Umbilical cord (tissue), 2 donors: ENCODE results near the gene CXCL9. TPM values are rescaled to one million over a fixed set of nuclear protein-coding genes. Genes with fewer than 3 reads are reported as not detected.
A peak's percentile ranks its signal among the peaks of the same experiment; 100 is the strongest.
"Not testable (repeated sequence)": the region's sequence is repeated elsewhere in the genome, so short reads cannot be mapped to it uniquely, and the experiment has no call there.

Source experiments
- DNase-seq: peaks from one replicate; pipeline ENCODE4 v3.0.0-alpha.2; 2015; ENCODE audit warnings: low spot score
- total RNA-seq: library from RNA; depleted of rRNA; stranded (reverse); fragments of >200 nt; gene quantifications from one replicate; pipeline ENCODE4 v1.2.3, GENCODE V29; 2014; ENCODE audit warnings: low replicate concordance; ENCODE audit not compliant: insufficient read depth

Gene CXCL9
- total RNA-seq, 1 donor from 2014 or later, result 1.4 TPM

- peak; percentile 15 for DNase-seq
Measured at GRCh38 chr4:76012388-76012801, 5.1 kb upstream of the CXCL9 start.

- DNase-seq, result peak; percentile 85
Measured at GRCh38 chr4:76011700-76012387, 4.5 kb upstream of the CXCL9 start.

- DNase-seq, result no peak
Measured at GRCh38 chr4:76011018-76011670, 3.8 kb upstream of the CXCL9 start.

- DNase-seq, result no peak
Measured at GRCh38 chr4:76010576-76010975, 3.3 kb upstream of the CXCL9 start.

- DNase-seq, result no peak
Measured at GRCh38 chr4:76009311-76009710, 2.0 kb upstream of the CXCL9 start.

GRCh38 chr4:76003620-76004019, 3.7 kb downstream of the CXCL9 start:
- no peak for DNase-seq

- no peak for DNase-seq
Measured at GRCh38 chr4:76003035-76003434, 4.3 kb downstream of the CXCL9 start.

GRCh38 chr4:76002176-76002575, 5.1 kb downstream of the CXCL9 start:
- DNase-seq, result no peak

GRCh38 chr4:76001700-76002099, 5.6 kb downstream of the CXCL9 start:
- no peak for DNase-seq

GRCh38 chr4:76000279-76000678, 7.0 kb downstream of the CXCL9 start:
- no peak for DNase-seq

GRCh38 chr4:75998525-75999147, 8.7 kb downstream of the CXCL9 start:
- not testable (repeated sequence) for DNase-seq

GRCh38 chr4:75997946-75998345, 9.4 kb downstream of the CXCL9 start:
- DNase-seq, result no peak

GRCh38 chr4:75997081-75997480, 10.2 kb downstream of the CXCL9 start:
- DNase-seq, result no peak

- DNase-seq, result peak; percentile 38
Measured at GRCh38 chr4:75995727-75996126, 11.6 kb downstream of the CXCL9 start.

GRCh38 chr4:75992462-75992861, 14.8 kb downstream of the CXCL9 start:
- DNase-seq, result no peak

- DNase-seq, result no peak
Measured at GRCh38 chr4:75989846-75990528, 17.3 kb downstream of the CXCL9 start.

GRCh38 chr4:75985116-75985515, 22.2 kb downstream of the CXCL9 start:
- DNase-seq, result no peak

GRCh38 chr4:75980576-75980975, 26.7 kb downstream of the CXCL9 start:
- DNase-seq, result no peak

GRCh38 chr4:75976177-75976576, 31.1 kb downstream of the CXCL9 start:
- no peak for DNase-seq

GRCh38 chr4:75973766-75974165, 33.5 kb downstream of the CXCL9 start:
- DNase-seq, result no peak

GRCh38 chr4:75968084-75968483, 39.2 kb downstream of the CXCL9 start:
- DNase-seq, result no peak

- no peak for DNase-seq
Measured at GRCh38 chr4:75963558-75963957, 43.8 kb downstream of the CXCL9 start.
